ENCODE data around the gene IDH3B.

DNA sequence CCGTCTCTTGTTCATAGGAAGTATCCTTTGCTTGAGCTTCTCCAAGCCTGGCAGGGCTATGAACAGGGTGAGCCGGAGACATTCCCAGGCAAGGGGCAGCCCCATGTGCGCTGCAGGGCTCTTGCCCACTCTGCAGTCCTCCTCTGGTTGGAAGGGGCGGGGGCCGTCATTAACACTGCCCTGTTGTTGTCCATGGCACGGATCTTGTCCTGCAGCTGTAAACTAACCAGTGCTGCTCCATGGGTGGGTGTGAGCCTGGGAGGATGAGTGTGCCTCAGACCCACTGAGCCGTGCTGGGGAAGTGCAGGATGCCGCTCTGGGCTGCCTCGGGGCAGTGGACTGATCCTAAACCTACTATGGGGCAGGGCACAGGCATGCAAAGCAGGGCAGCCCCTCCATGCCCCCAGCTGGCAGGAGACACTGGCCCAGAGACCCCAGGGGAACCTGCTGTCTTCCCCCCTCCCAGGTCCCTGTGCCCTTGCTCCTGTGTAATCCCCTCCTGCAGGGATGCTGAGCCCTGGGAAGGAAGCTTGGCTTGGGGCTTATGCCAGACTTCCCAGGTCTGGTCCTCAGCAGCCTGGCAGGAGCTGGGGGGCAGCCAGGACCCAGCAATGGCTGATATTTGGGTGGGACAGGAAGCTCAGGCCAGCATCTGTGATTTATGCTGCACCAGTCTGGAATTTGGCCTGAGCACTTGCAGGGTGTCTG lies 37.1 kb upstream of the IDH3B start:
- TF ChIP-seq ZKSCAN8 (CRISPR knock-in tag; IDR thresholded peaks at IDR 0.05) (no peak), CBX2 (IDR thresholded peaks at IDR 0.05; ENCODE audit: insufficient read depth, low read length, poor library complexity, severe bottlenecking) (no peak), ZC3H4 (CRISPR knock-in tag; IDR thresholded peaks at IDR 0.05; ENCODE audit: borderline replicate concordance) (no peak)
- TF ChIP-seq, protein P1, sequence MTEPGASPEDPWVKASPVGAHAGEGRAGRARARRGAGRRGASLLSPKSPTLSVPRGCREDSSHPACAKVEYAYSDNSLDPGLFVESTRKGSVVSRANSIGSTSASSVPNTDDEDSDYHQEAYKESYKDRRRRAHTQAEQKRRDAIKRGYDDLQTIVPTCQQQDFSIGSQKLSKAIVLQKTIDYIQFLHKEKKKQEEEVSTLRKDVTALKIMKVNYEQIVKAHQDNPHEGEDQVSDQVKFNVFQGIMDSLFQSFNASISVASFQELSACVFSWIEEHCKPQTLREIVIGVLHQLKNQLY (CRISPR knock-in tag; conservative IDR thresholded peaks at IDR 0.05) = no peak

Data from K562 (cell line).